NCI-H1048 (cell line): Measurements from ENCODE around the gene MS4A4A.
"Not testable (repeated sequence)": the region's sequence is repeated elsewhere in the genome, so short reads cannot be mapped to it uniquely, and the experiment has no call there.

Experiments used
- DNase-seq: peaks from one replicate; lab custom pipeline; 2025; lab: John Stamatoyannopoulos, UW

MS4A4A gene

GRCh38 chr11:60280412-60280811 is at the start of gene MS4A4A:
MS4A4A (plus strand) TSS chr11:60280666; CDS start chr11:60280676, 10 bp downstream.
- DNase-seq: no peak

- no peak for DNase-seq
Measured at GRCh38 chr11:60230681-60231080, 49.8 kb upstream of the MS4A4A start.

- no peak for DNase-seq
Measured at GRCh38 chr11:60235321-60235720, 45.1 kb upstream of the MS4A4A start.

GRCh38 chr11:60240662-60241061 is 39.8 kb upstream of the MS4A4A start:
- no peak for DNase-seq

- no peak for DNase-seq
Measured at GRCh38 chr11:60241786-60242185, 38.7 kb upstream of the MS4A4A start.

GRCh38 chr11:60242740-60243239 is 37.7 kb upstream of the MS4A4A start, which contains the start of gene MS4A4E:
MS4A4E (minus strand) TSS chr11:60243137; CDS start chr11:60230055, 13,082 bp downstream.
- DNase-seq: no peak

GRCh38 chr11:60251485-60252212 is 28.8 kb upstream of the MS4A4A start:
- no peak for DNase-seq

- DNase-seq: no peak
Measured at GRCh38 chr11:60252213-60253108, 28.0 kb upstream of the MS4A4A start.

- no peak for DNase-seq
Measured at GRCh38 chr11:60257956-60258722, 22.3 kb upstream of the MS4A4A start.

- no peak for DNase-seq
Measured at GRCh38 chr11:60261014-60261413, 19.5 kb upstream of the MS4A4A start.

- DNase-seq: no peak
Measured at GRCh38 chr11:60263402-60263801, 17.1 kb upstream of the MS4A4A start.

- DNase-seq: no peak
Measured at GRCh38 chr11:60264644-60265043, 15.8 kb upstream of the MS4A4A start.

- DNase-seq: peak; percentile 20
Measured at GRCh38 chr11:60265373-60266214, 14.9 kb upstream of the MS4A4A start.

GRCh38 chr11:60274416-60274815 is 6.0 kb upstream of the MS4A4A start:
- DNase-seq: no peak

- no peak for DNase-seq
Measured at GRCh38 chr11:60281485-60281884, 1.0 kb downstream of the MS4A4A start.

GRCh38 chr11:60282286-60282685 is 1.8 kb downstream of the MS4A4A start:
- no peak for DNase-seq

- DNase-seq: not testable (repeated sequence)
Measured at GRCh38 chr11:60285411-60286126, 5.1 kb downstream of the MS4A4A start.

- no peak for DNase-seq
Measured at GRCh38 chr11:60288531-60288930, 8.1 kb downstream of the MS4A4A start.

GRCh38 chr11:60292145-60292544 is 11.7 kb downstream of the MS4A4A start:
- DNase-seq: no peak

GRCh38 chr11:60301178-60301577 is 20.7 kb downstream of the MS4A4A start:
- no peak for DNase-seq
